ENCODE data around the gene PLEKHM3. TPM values are rescaled to one million over a fixed set of nuclear protein-coding genes. Genes with fewer than 3 reads are reported as not detected.

The PLEKHM3 gene
- total RNA-seq, 2 donors from 2014 or later, result 14.0 to 15.2 TPM

GRCh38 chr2:207920321-207920720, 105.0 kb downstream of the PLEKHM3 start:
- WGBS, 2 donors, result 94 to 97% methylated on average over 3 of the region's 3 CpGs
- Histone ChIP-seq H3K4me3 (no peak overlapping the region), H3K36me3 (replicated peaks in 1 of 2; ENCODE audit: insufficient read depth in 1 of 2, low read depth in 2 of 2) (no peaks in the 10 kb centered on the region), H3K27me3 (no peaks in the 10 kb centered on the region), H3K4me1 (no peaks in the 10 kb centered on the region), H3K9me3 (no peaks in the 10 kb centered on the region), H3K27ac (no peak overlapping the region)
- ATAC-seq (no peak), DNase-seq (no peak)
- TF ChIP-seq POLR2A (IDR thresholded peaks at IDR 0.05) (no peak), CTCF (IDR thresholded peaks at IDR 0.05) (no peak)
- intact Hi-C loops (cut with DNase I), result no loop called here

GRCh38 chr2:207919164-207919919, 106.0 kb downstream of the PLEKHM3 start:
- DNase-seq, result no peak
- WGBS, 2 donors, result 77 to 78% methylated on average over 8 of the region's 8 CpGs

GRCh38 chr2:207914716-207915115, 110.6 kb downstream of the PLEKHM3 start:
- Histone ChIP-seq H3K27me3 (no peaks in the 10 kb centered on the region), H3K36me3 (replicated peaks in 1 of 2; ENCODE audit: insufficient read depth in 1 of 2, low read depth in 2 of 2) (no peaks in the 10 kb centered on the region), H3K4me3 (no peak overlapping the region), H3K9me3 (no peaks in the 10 kb centered on the region), H3K4me1 (peaks cover 6% of the 10 kb centered on the region), H3K27ac (no peak overlapping the region)
- intact Hi-C loops (cut with DNase I), result no loop called here
- DNase-seq (peak in 2 of 4 donors; percentile 22 to 51), ATAC-seq (peak; percentile 48)
- WGBS, 2 donors, result 18 to 33% methylated on average over 6 of the region's 6 CpGs
- TF ChIP-seq POLR2A (IDR thresholded peaks at IDR 0.05) (no peak), CTCF (IDR thresholded peaks at IDR 0.05) (no peak)

More at GRCh38 chr2:207919164-207919919, 106.0 kb downstream of the PLEKHM3 start:
- Histone ChIP-seq H3K4me3 (no peak overlapping the region), H3K9me3 (no peaks in the 10 kb centered on the region), H3K36me3 (replicated peaks in 1 of 2; ENCODE audit: insufficient read depth in 1 of 2, low read depth in 2 of 2) (no peaks in the 10 kb centered on the region), H3K4me1 (peaks cover 6% of the 10 kb centered on the region), H3K27me3 (no peaks in the 10 kb centered on the region), H3K27ac (no peak overlapping the region)
- intact Hi-C loops (cut with DNase I), result no loop called here
- TF ChIP-seq CTCF (IDR thresholded peaks at IDR 0.05), result no peak
- no peak for TF ChIP-seq POLR2A (IDR thresholded peaks at IDR 0.05)
- ATAC-seq, result no peak

GRCh38 chr2:207913772-207914358, 111.5 kb downstream of the PLEKHM3 start:
- ATAC-seq (no peak), DNase-seq (no peak)
- intact Hi-C loops (cut with DNase I), result no loop called here
- Histone ChIP-seq H3K9me3 (no peaks in the 10 kb centered on the region), H3K4me3 (no peak overlapping the region), H3K36me3 (replicated peaks in 1 of 2; ENCODE audit: insufficient read depth in 1 of 2, low read depth in 2 of 2) (no peaks in the 10 kb centered on the region), H3K27me3 (no peaks in the 10 kb centered on the region), H3K4me1 (peaks cover 6% of the 10 kb centered on the region), H3K27ac (no peak overlapping the region)
- 91 to 97% methylated on average over 14 of the region's 14 CpGs for WGBS, 2 donors
- no peak for TF ChIP-seq POLR2A (IDR thresholded peaks at IDR 0.05)

- no peak for ATAC-seq
- TF ChIP-seq POLR2A (IDR thresholded peaks at IDR 0.05) (no peak), CTCF (IDR thresholded peaks at IDR 0.05) (no peak)
- Histone ChIP-seq H3K4me1 (peaks cover 14% of the 10 kb centered on the region), H3K36me3 (replicated peaks in 1 of 2; ENCODE audit: insufficient read depth in 1 of 2, low read depth in 2 of 2) (no peaks in the 10 kb centered on the region), H3K4me3 (no peak overlapping the region), H3K9me3 (no peaks in the 10 kb centered on the region), H3K27ac (no peak overlapping the region), H3K27me3 (no peaks in the 10 kb centered on the region)
- 62 to 76% methylated on average over 3 of the region's 3 CpGs for WGBS, 2 donors
- intact Hi-C loops (cut with DNase I), result no loop called here
- no peak for DNase-seq
Observed at GRCh38 chr2:207911856-207912255, 113.5 kb downstream of the PLEKHM3 start.
